Posterior vena cava (tissue), 2 donors: ENCODE data around the gene KIAA0232. TPM values are rescaled to one million over a fixed set of nuclear protein-coding genes. Genes with fewer than 3 reads are reported as not detected.

Experiments used
- DNase-seq: peaks from one replicate; pipeline ENCODE4 v3.0.0-alpha.2; 2020; ENCODE audit warnings: low spot score
- intact Hi-C, 2 donors: fragments of 100-400 bp; cut with DNase I; formaldehyde crosslinking; loops; one replicate each; pipeline versions ENCODE4 v1.14.1 to v1.14.2; 2022 to 2023
- total RNA-seq, 2 donors: library from RNA; stranded (reverse); fragmentation: NEBNext Ultra II Directional; extraction: Animal tissue kit (Norgen Biotek cat#: 25700); gene quantifications; one replicate each; pipeline ENCODE4 v1.2.1, GENCODE V29; 2021
- donor health status: DM: yes; HTN: yes; CAD: no.
- donor health status: DM: yes; HTN: yes; CAD: no.

The KIAA0232 gene
- total RNA-seq, 2 donors from 2014 or later = 29.1 to 32.9 TPM

DNA sequence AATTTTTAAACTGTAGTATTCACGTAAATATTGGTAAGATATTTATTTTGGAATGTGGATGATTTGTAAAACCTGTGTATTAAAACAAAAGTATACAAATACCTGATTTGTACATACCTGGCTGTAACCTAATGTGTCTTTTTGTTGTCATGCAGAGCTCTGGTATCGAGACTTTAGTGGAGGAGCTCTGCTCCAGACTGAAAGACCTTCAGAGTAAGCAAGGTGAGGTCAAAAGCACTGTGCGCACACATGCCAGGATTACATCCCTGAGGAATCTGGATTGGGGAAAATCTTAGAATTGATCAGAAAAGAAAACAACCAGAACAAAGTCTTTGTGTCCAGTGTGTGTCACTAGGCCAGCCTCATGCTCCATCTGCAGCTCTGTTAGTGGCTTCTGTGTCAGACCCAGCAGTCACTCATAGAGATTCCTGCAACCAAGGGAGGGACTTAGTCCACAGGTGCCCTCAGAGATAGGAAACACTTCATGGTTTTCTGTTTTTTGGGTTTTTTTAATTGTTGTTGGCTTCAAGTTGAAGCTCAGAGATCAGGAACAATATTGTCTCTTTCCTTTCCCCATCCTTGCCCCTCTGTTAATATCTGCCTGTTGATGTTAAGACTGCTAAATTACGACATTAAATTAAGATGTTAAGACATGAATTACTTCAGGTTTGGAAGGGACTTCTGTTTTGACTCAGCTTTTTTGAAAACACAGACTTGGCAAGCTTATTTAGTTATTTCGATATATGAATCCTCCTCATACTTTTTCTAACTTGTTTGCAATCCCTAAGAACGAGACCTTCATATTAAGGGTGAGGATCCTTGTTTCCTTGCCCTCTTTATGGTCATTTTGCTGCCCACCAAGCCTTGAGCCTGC, 74.7 kb downstream of the KIAA0232 start:
- no peak for DNase-seq
- intact Hi-C loops = no loop called here

GRCh38 chr4:6858997-6859396, 76.5 kb downstream of the KIAA0232 start:
- intact Hi-C loops = no loop called here
- DNase-seq = no peak

DNA sequence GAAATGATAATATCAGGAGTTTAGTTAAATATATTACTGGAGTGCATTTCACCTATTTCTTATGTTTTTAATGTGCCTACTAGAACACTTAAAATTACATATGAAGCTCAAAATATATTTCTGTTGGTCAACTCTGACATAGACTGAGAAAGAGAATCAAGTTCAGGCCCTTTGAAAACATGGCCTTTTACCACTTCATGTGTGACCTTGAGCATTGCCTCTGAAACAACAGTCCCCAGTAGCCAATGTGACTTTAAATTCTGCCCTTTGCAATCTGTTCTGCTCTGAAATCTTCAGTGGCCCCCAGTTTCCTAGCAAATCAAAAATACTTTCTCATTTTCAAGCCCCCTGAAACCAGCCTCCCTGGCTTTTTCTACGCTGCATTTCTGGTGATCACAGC, 77.0 kb downstream of the KIAA0232 start:
- no peak for DNase-seq
- intact Hi-C loops = no loop called here

DNA sequence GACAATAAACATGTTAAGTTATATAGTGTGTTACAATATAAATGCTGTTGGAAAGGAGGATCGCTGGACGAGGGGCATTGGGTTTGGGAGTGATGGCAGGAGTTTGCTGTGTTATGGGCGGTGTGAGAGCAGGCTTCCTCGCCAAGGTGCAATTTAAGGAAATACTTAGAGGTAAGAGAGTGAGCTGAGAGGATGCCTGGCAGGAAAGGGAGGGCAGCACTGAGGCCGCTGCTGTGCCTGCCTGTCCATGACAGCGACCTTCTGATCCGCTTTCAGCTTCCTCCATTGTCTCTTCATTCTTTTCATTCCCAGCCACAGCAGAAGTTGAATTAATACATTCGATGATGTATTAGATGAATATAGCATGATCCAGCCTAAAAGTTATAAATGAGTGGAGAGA, 85.9 kb downstream of the KIAA0232 start:
- intact Hi-C loops = loop anchor here in 1 of 2 donors (5.0 kb wide), 1 partner anchor 146 kb away; no protein-coding TSS in a partner anchor
- no peak for DNase-seq

DNA sequence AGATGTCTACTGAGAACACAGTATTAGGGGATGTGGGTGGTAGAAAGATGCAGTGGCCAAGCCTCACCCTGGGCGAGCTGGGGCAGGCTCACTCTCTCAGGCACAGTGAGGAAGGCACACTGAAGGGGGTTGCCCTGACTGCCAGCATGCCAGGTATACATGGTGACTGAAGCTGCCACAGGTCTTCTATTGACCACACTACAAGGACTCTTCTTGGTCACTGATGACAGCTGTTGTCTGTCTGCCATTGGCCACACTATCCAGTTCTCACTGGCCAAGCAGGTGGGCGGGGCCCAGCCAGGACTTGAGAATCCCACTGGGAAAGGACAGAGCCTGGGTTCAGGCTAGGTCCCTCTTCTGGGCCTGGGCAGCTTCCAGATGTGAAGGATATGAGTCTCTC, 87.4 kb downstream of the KIAA0232 start:
- DNase-seq = no peak
- intact Hi-C loops = loop anchor here in 1 of 2 donors (5.0 kb wide), 1 partner anchor 148 kb away; no protein-coding TSS in a partner anchor

DNA sequence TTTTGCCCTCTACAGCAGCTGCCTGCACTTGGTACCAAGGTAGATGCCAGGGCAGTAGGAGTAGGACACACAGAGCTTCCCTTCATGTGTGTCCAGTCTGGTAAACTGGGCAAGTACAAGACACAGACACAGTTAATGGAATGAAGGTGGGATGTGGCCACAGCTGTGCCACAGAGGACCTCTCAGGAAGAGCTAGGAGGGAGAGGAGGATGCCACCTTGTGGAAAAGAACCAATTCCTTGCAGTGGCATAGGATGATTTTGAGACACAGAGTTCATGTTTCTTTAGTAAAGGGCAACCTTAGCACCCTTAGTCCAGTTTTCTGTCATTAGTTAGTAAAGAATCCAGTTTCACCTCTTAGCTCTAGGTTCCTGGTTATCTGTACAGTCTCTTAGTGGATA, 90.8 kb downstream of the KIAA0232 start:
- DNase-seq = no peak
- intact Hi-C loops = no loop called here

DNA sequence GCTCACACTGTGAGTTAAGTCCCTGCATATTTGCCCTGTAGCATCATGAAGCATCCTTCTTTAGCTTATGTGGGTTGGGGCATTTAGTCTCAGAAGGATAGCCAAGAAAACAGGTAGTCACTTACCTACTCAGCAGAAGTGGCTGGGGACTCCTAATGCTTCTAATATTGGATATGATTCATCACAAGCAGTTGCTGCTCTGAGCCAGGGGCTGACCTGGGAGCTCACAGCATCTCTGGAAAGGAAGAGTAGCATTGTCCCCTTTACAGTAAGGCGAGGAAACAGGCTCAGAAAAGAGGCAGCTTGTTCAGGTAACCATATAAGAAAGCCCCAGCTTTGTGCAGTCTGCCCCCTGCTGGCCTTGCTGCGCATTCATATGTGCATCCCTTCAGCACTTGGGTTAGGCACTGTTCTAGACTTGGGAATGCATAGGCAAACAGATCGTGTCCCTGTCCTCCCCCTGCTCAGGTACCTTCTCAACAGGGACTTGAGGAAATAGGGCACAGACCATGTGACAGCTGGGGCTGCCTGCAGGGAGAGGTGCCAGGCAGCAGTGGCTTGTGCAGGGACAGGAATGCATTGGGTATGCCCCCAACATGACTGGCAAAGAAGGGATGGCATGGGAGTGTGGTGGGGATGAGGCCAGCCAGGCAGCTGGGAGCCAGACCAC, 91.4 kb downstream of the KIAA0232 start:
- DNase-seq = peak; percentile 91
- intact Hi-C loops = loop anchor here in 1 of 2 donors (2.0 kb wide), 1 partner anchor 153 kb away; no protein-coding TSS in a partner anchor

GRCh38 chr4:6874981-6875380, 92.5 kb downstream of the KIAA0232 start:
- intact Hi-C loops = loop anchor here in 1 of 2 donors (2.0 kb wide), 1 partner anchor 154 kb away; no protein-coding TSS in a partner anchor
- no peak for DNase-seq

DNA sequence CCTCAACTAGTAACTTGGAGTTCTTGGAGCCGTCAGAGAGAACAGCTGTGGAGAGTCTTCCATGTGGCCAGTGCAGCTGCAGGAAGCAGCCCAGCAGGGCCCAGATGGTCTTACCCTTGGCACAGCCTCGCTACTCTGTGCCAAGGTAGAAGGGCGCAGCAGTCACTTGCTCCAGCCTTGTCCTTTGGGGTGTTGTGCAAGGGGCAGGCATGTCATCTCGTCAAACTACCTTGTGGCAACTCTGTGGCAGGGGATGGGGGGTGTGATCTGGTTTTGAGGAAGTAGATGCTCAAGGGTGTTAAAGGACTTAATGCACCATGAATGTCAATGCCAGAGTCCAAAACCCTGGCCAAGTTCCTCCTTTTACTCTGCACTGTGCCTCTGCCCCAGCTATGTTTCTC, 92.9 kb downstream of the KIAA0232 start:
- intact Hi-C loops = loop anchor here in 1 of 2 donors (2.0 kb wide), 1 partner anchor 155 kb away; no protein-coding TSS in a partner anchor
- peak; percentile 83 for DNase-seq

GRCh38 chr4:6876440-6876839, 93.9 kb downstream of the KIAA0232 start:
- no peak for DNase-seq
- intact Hi-C loops = no loop called here

- intact Hi-C loops = no loop called here
- no peak for DNase-seq
These were observed 94.5 kb downstream of the KIAA0232 start for GRCh38 chr4:6877067-6877466.

DNA sequence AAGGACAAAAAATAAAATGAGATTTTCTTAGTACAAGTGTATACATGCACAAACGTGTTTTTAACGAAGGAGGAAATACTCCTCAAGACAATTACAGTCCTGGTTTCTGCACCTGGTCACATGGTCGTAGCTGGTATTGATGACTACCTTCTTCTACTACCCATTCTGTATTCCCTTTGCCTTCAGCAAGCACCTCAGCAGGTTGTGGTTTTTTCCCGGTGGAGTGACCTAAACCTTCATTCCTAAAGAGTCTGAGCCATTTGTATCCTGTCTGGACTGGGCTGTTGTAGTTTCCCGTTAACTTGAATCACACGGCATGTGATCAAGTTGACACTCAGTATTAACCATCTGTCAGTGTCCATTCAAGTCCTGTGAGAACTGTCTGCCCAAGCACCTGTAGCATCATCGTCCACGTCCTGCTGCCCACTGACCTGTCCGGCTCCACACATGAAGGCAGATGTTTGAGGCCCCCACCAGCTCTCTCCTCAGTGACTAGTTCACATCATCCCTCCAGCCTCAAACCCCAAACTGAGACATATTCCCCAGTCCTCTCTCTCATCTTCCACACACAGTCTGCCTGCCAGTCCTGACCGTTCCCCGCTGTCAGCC, 96.0 kb downstream of the KIAA0232 start:
- intact Hi-C loops = no loop called here
- no peak for DNase-seq

GRCh38 chr4:6880691-6881090, 98.2 kb downstream of the KIAA0232 start:
- intact Hi-C loops = no loop called here

DNA sequence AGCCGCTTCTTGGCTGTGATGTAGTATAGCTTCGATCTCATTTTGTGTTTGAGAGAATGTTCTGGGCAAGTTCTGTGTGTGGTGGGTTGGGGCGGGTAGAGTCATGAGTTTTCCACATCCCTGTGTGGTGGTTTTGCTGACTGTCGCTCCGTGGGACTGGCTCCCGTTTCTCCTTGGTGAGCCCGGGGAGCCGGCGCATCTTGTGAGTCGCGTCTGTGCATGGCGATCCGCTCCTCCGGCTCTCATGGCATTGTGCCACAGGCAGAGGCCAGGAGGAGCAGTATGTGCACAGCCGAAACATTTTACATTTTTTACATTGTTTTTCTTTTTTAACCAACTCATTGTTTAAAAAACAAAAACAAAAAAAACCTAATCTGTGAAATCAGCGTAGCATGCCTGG, 99.4 kb downstream of the KIAA0232 start:
- intact Hi-C loops = no loop called here
- no peak for DNase-seq

More at GRCh38 chr4:6880691-6881090, 98.2 kb downstream of the KIAA0232 start:
- DNase-seq = no peak

DNA sequence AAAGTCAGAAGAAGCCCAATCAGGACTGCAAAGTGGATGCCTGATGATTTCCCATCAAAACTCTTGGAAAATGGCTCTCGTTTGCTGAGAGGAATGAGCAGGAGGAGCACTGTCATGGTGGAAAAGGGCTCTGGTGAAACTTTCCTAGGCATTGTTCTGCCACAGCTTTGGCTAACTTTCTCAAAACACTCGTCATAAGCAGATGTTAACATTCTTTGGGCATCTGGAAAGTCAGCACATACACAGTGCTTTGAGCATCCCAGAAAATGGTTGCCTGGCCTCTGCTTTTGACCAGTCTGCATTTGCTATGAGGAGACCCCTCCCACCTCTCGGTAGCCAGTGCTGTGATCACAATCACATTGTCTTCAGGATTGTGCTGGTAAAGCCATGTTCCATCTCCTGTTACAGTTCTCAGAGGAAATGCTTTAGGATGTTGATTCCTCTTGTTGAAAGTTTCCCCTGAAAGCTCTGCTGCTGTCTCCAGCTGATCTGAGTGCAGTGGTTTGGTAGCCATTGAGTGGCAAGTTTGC, 101.9 kb downstream of the KIAA0232 start:
- no peak for DNase-seq
- intact Hi-C loops = no loop called here

- peak; percentile 92 for DNase-seq
- intact Hi-C loops = no loop called here
These were observed 103.5 kb downstream of the KIAA0232 start for GRCh38 chr4:6885953-6886557.

- DNase-seq = peak; percentile 7
- intact Hi-C loops = no loop called here
These were observed 104.4 kb downstream of the KIAA0232 start for GRCh38 chr4:6886886-6887285.

DNA sequence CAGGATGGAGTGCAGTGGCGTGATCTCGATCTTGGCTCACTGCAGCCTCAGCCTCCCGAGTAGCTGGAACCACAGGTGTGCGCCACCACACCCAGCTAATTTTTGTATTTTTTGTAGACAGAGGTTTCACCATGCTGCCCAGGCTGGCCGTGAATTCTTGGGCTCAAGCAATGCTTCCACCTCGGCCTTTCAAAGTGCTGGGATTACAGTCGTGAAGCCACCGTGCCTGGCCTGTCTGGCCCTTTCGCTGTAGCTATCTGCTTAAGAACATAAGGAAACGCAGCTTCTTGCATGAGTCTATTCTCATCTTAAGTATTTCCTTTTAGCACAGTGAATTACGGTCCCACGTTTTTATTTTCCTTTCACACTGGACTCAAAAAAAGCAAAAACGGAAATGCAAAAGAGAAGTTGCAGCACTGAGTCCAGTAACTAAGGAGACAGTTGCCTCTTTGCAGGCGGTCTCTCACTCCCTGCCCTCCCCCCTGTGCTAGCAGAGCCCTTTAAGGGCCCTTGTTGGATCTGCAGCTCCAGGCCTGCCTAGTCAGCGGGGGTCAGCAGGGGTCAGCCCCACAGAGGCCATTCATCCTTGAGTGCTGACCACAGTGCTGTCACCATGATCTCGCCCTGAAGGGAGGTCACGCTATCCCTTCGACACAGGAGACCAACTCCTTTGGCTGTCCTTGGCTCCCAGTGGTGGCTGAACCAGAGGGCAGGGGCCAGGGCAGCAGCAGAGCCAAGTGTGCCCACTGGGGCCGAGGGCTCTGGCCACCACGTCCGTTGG, 105.3 kb downstream of the KIAA0232 start:
- intact Hi-C loops = no loop called here
- DNase-seq = peak; percentile 86
